Neural cell (in vitro differentiated cells): ENCODE results near the gene TRIM63. TPM values are rescaled to one million over a fixed set of nuclear protein-coding genes. Genes with fewer than 3 reads are reported as not detected.

ENCODE experiments used
- H2AFZ ChIP-seq: fragments of 200-600, 300-800 bp; sonication (generic), shearing (Covaris generic); 2 replicates; pipeline ENCODE4 v1.6.0; 2014; ENCODE audit warnings: low read depth, mild to moderate bottlenecking, antibody characterized with exemption, low read length, moderate library complexity
- H3F3A ChIP-seq: fragments of 200-600 bp; shearing (Covaris generic); 2 replicates; pipeline ENCODE4 v1.6.1; 2016; ENCODE audit warnings: mild to moderate bottlenecking, moderate library complexity, mixed read lengths, antibody characterized with exemption, low read length; ENCODE audit not compliant: insufficient read depth, poor library complexity, severe bottlenecking
- H3K27ac ChIP-seq: fragments of 200-600, 300-800 bp; sonication (generic), shearing (Covaris generic); 2 replicates; pipeline ENCODE4 v1.5.1; 2014; ENCODE audit warnings: mild to moderate bottlenecking, low read length, moderate library complexity
- H3K27me3 ChIP-seq: fragments of 300-800, 200-600 bp; sonication (generic), shearing (Covaris generic); 2 replicates; pipeline ENCODE4 v1.6.0; 2014; ENCODE audit warnings: mild to moderate bottlenecking, low read depth, low read length, moderate library complexity; ENCODE audit not compliant: insufficient read depth
- H3K36me3 ChIP-seq: fragments of 300-800, 200-600 bp; sonication (generic), shearing (Covaris generic); 2 replicates; pipeline ENCODE4 v1.5.1; 2014; ENCODE audit warnings: mild to moderate bottlenecking, antibody characterized with exemption, low read length, moderate library complexity; ENCODE audit not compliant: insufficient read depth
- H3K4me2 ChIP-seq: fragments of 300-800, 200-600 bp; sonication (generic), shearing (Covaris generic); 2 replicates; pipeline ENCODE4 v1.6.0; 2014; ENCODE audit warnings: mild to moderate bottlenecking, low read length
- H3K4me3 ChIP-seq: fragments of 300-800, 200-600 bp; sonication (generic), shearing (Covaris generic); 2 replicates; pipeline ENCODE4 v1.5.1; 2014; ENCODE audit warnings: mild to moderate bottlenecking, low read length, moderate library complexity
- H3K79me2 ChIP-seq: fragments of 200-600 bp; shearing (Covaris generic); replicated peaks from 2 replicates; pipeline ENCODE4 v1.6.0; 2014; ENCODE audit warnings: mild to moderate bottlenecking, low read length, moderate library complexity; ENCODE audit not compliant: insufficient read depth
- H3K9ac ChIP-seq: fragments of 300-800, 200-600 bp; sonication (generic), shearing (Covaris generic); 2 replicates; pipeline ENCODE4 v1.6.1; 2016; ENCODE audit warnings: mild to moderate bottlenecking, low read length, mixed read lengths
- H3K9me2 ChIP-seq: fragments of 200-600 bp; shearing (Covaris generic); 2 replicates; pipeline ENCODE4 v1.6.1; 2016; ENCODE audit warnings: mild to moderate bottlenecking, low read length, mixed read lengths; ENCODE audit not compliant: insufficient read depth
- H3K9me3 ChIP-seq: fragments of 200-600, 300-800 bp; sonication (generic), shearing (Covaris generic); 2 replicates; pipeline ENCODE4 v1.6.1; 2016; ENCODE audit warnings: mild to moderate bottlenecking, mixed run types, low read length, moderate library complexity, mixed read lengths
- H4K20me1 ChIP-seq: fragments of 200-600 bp; shearing (Covaris generic); 2 replicates; pipeline ENCODE4 v1.6.1; 2016; ENCODE audit warnings: mild to moderate bottlenecking, mixed run types; ENCODE audit not compliant: insufficient read depth
- EP300 ChIP-seq: fragments of 450-650 bp; conservative IDR thresholded peaks from 2 replicates; pipeline ENCODE4 v1.6.1; 2014; ENCODE audit warnings: antibody characterized with exemption, mild to moderate bottlenecking, moderate library complexity; ENCODE audit not compliant: poor library complexity, severe bottlenecking
- EZH2 ChIP-seq: fragments of 200-600, 300-800 bp; shearing (Covaris generic), sonication (generic); IDR thresholded peaks from 2 replicates; pipeline ENCODE4 v1.6.1; 2014; ENCODE audit warnings: antibody characterized with exemption, low read length, borderline replicate concordance, mild to moderate bottlenecking; ENCODE audit not compliant: insufficient read depth, poor library complexity, severe bottlenecking
- MXI1 ChIP-seq: fragments of 450-650 bp; conservative IDR thresholded peaks from 2 replicates; pipeline ENCODE4 v1.6.1; 2014; ENCODE audit warnings: antibody characterized with exemption, mild to moderate bottlenecking; ENCODE audit not compliant: poor library complexity, severe bottlenecking
- POLR2AphosphoS5 ChIP-seq: IDR thresholded peaks from 2 replicates; pipeline ENCODE4 v1.6.1; 2012
- RAD21 ChIP-seq: fragments of 450-650 bp; conservative IDR thresholded peaks from 2 replicates; pipeline ENCODE4 v1.6.1; 2014; ENCODE audit warnings: antibody characterized with exemption, mild to moderate bottlenecking, moderate library complexity
- SMC3 ChIP-seq: fragments of 450-650 bp; conservative IDR thresholded peaks from 2 replicates; pipeline ENCODE4 v1.6.1; 2014; ENCODE audit warnings: antibody characterized with exemption, mild to moderate bottlenecking, moderate library complexity; ENCODE audit not compliant: poor library complexity
- TAF1 ChIP-seq: IDR thresholded peaks from 2 replicates; pipeline ENCODE4 v1.6.1; 2012; ENCODE audit warnings: low read depth
- polyA plus RNA-seq: library from polyadenylated mRNA; depleted of rRNA; stranded (reverse); fragments of >200 nt; gene quantifications from 2 replicates; pipeline ENCODE4 v1.2.3, GENCODE V29; 2014
- TF ChIP-seq, protein P1 (sequence below): fragments of 450-650 bp; IDR thresholded peaks from 2 replicates; pipeline ENCODE4 v1.5.1; 2014; ENCODE audit warnings: antibody characterized with exemption, mild to moderate bottlenecking, moderate library complexity; ENCODE audit not compliant: poor library complexity, severe bottlenecking
- TF ChIP-seq, protein P2 (sequence below): IDR thresholded peaks from 2 replicates; pipeline ENCODE4 v1.6.1; 2012; ENCODE audit warnings: borderline replicate concordance

Gene TRIM63
- polyA plus RNA-seq, 1 donor from 2014 or later = not detected

DNA sequence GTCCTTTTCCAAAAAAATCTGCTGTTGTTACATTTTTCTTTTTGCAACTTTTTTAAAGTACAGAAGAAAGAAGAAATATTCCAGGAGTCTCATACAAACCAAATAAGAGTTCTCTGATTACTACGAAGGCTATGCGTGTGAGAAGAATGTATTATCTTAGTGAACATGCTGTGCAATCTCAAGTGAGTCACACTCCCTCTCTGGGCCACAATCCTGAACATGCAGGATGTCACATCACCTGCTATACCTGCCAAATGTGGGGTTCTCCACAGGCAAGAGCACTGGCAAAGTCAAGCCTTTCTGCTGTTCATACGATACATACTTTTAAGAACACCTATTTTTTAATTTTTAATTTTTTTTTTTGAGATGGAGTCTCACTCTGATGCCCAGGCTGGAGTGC, 21.7 kb upstream of the TRIM63 start:
- Histone ChIP-seq H3K9me3 (no peaks in the 10 kb centered on the region), H3K27ac (no peak overlapping the region)
- TF ChIP-seq EP300 = no peak
- no peak for TF ChIP-seq EZH2
- TF ChIP-seq MXI1 = no peak
- TF ChIP-seq, protein P1, sequence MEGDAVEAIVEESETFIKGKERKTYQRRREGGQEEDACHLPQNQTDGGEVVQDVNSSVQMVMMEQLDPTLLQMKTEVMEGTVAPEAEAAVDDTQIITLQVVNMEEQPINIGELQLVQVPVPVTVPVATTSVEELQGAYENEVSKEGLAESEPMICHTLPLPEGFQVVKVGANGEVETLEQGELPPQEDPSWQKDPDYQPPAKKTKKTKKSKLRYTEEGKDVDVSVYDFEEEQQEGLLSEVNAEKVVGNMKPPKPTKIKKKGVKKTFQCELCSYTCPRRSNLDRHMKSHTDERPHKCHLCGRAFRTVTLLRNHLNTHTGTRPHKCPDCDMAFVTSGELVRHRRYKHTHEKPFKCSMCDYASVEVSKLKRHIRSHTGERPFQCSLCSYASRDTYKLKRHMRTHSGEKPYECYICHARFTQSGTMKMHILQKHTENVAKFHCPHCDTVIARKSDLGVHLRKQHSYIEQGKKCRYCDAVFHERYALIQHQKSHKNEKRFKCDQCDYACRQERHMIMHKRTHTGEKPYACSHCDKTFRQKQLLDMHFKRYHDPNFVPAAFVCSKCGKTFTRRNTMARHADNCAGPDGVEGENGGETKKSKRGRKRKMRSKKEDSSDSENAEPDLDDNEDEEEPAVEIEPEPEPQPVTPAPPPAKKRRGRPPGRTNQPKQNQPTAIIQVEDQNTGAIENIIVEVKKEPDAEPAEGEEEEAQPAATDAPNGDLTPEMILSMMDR = no peak
- no peak for TF ChIP-seq POLR2AphosphoS5
- TF ChIP-seq, protein P2, sequence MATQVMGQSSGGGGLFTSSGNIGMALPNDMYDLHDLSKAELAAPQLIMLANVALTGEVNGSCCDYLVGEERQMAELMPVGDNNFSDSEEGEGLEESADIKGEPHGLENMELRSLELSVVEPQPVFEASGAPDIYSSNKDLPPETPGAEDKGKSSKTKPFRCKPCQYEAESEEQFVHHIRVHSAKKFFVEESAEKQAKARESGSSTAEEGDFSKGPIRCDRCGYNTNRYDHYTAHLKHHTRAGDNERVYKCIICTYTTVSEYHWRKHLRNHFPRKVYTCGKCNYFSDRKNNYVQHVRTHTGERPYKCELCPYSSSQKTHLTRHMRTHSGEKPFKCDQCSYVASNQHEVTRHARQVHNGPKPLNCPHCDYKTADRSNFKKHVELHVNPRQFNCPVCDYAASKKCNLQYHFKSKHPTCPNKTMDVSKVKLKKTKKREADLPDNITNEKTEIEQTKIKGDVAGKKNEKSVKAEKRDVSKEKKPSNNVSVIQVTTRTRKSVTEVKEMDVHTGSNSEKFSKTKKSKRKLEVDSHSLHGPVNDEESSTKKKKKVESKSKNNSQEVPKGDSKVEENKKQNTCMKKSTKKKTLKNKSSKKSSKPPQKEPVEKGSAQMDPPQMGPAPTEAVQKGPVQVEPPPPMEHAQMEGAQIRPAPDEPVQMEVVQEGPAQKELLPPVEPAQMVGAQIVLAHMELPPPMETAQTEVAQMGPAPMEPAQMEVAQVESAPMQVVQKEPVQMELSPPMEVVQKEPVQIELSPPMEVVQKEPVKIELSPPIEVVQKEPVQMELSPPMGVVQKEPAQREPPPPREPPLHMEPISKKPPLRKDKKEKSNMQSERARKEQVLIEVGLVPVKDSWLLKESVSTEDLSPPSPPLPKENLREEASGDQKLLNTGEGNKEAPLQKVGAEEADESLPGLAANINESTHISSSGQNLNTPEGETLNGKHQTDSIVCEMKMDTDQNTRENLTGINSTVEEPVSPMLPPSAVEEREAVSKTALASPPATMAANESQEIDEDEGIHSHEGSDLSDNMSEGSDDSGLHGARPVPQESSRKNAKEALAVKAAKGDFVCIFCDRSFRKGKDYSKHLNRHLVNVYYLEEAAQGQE = no peak
- TF ChIP-seq SMC3 = no peak
- no peak for TF ChIP-seq RAD21
- no peak for TF ChIP-seq TAF1

DNA sequence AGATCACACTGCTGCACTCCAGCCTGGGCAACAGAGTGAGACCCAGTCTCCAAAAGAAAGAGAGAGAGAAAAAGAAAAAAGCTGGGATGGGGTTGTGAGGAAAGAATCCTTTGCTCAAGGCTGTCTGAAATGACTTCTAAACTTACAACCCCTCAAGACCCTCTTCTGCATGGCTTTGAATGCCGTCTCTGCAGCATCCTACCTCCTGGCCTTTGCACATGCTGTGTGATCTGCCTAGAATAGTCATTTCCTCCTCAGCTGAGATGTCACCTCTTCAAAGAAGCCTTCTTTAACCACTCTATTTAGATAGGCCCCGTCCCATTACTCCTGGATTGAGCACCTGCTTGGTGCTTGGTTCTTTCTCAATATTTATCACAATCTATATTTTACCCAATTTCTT, 17.4 kb upstream of the TRIM63 start:
- Histone ChIP-seq H3F3A (no peaks in the 10 kb centered on the region), H3K9ac (no peak overlapping the region), H3K27me3 (no peaks in the 10 kb centered on the region), H3K9me3 (no peaks in the 10 kb centered on the region), H3K4me3 (no peak overlapping the region), H3K9me2 (no peaks in the 10 kb centered on the region), H3K36me3 (no peaks in the 10 kb centered on the region), H3K27ac (no peak overlapping the region), H4K20me1 (no peaks in the 10 kb centered on the region), H3K4me2 (no peak overlapping the region), H2AFZ (no peak overlapping the region), H3K79me2 (no peaks in the 10 kb centered on the region)
- no peak for TF ChIP-seq MXI1
- TF ChIP-seq, protein P1 = no peak
- no peak for TF ChIP-seq POLR2AphosphoS5
- TF ChIP-seq, protein P2 = no peak
- TF ChIP-seq EZH2 = no peak
- TF ChIP-seq TAF1 = no peak
- no peak for TF ChIP-seq EP300

More for the DNA sequence above, 21.7 kb upstream of the TRIM63 start:
- Histone ChIP-seq H3K79me2 (no peaks in the 10 kb centered on the region), H3K9ac (no peak overlapping the region), H2AFZ (no peak overlapping the region), H3K27me3 (no peaks in the 10 kb centered on the region), H4K20me1 (no peaks in the 10 kb centered on the region), H3K9me2 (no peaks in the 10 kb centered on the region), H3K36me3 (no peaks in the 10 kb centered on the region), H3F3A (no peaks in the 10 kb centered on the region), H3K4me2 (no peak overlapping the region), H3K4me3 (no peak overlapping the region)
